Trophoblast cell (in vitro differentiated cells and primary cell): Measurements from ENCODE around the gene TOB1. TPM values are rescaled to one million over a fixed set of nuclear protein-coding genes. Genes with fewer than 3 reads are reported as not detected.

Source experiments
- DNase-seq, 2 donors: peaks; one replicate each; pipeline ENCODE4 v3.0.0-alpha.2; 2016
- H2AFZ ChIP-seq: 2 replicates; pipeline ENCODE4 v1.6.1; 2013; ENCODE audit warnings: low read length, moderate library complexity, mild to moderate bottlenecking; ENCODE audit not compliant: insufficient read depth, poor library complexity
- H2AK5ac ChIP-seq: 2 replicates; pipeline ENCODE4 v1.6.1; 2013; ENCODE audit warnings: mild to moderate bottlenecking, low read length
- H2BK120ac ChIP-seq: 2 replicates; pipeline ENCODE4 v1.6.1; 2013; ENCODE audit warnings: low read length, mild to moderate bottlenecking, moderate library complexity; ENCODE audit not compliant: insufficient read depth, poor library complexity
- H2BK12ac ChIP-seq: 2 replicates; pipeline ENCODE4 v1.6.1; 2013; ENCODE audit warnings: mild to moderate bottlenecking, low read length, moderate library complexity
- H2BK5ac ChIP-seq: 2 replicates; pipeline ENCODE4 v1.6.1; 2013; ENCODE audit warnings: low read length, low read depth, moderate library complexity, mild to moderate bottlenecking; ENCODE audit not compliant: poor library complexity
- H3K14ac ChIP-seq: 2 replicates; pipeline ENCODE4 v1.6.1; 2013; ENCODE audit warnings: mild to moderate bottlenecking, low read length
- H3K18ac ChIP-seq: 2 replicates; pipeline ENCODE4 v1.6.1; 2013; ENCODE audit warnings: mild to moderate bottlenecking, low read length
- H3K23ac ChIP-seq: 2 replicates; pipeline ENCODE4 v1.6.1; 2013; ENCODE audit warnings: low read length
- H3K27ac ChIP-seq: 2 replicates; pipeline ENCODE4 v1.5.1; 2013; ENCODE audit warnings: low read depth, mild to moderate bottlenecking, inconsistent platforms, low read length, moderate library complexity
- H3K27me3 ChIP-seq: 2 replicates; pipeline ENCODE4 v1.6.1; 2013; ENCODE audit warnings: inconsistent platforms, mild to moderate bottlenecking, low read length, moderate library complexity; ENCODE audit not compliant: insufficient read depth
- H3K36me3 ChIP-seq, 2 experiments: 1 replicate in 1 of 2; 2 replicates in 1 of 2; pipeline ENCODE4 v1.6.1; 2013; ENCODE audit warnings: low read length in 2 of 2, mild to moderate bottlenecking in 2 of 2, moderate library complexity in 1 of 2; ENCODE audit not compliant: insufficient read depth in 2 of 2, control insufficient read depth in 1 of 2
- H3K4ac ChIP-seq: 2 replicates; pipeline ENCODE4 v1.6.1; 2013; ENCODE audit warnings: low read depth, mild to moderate bottlenecking, low read length, moderate library complexity
- H3K4me1 ChIP-seq, 2 experiments: 1 replicate in 1 of 2; 2 replicates in 1 of 2; pipeline ENCODE4 v1.6.1; 2013; ENCODE audit warnings: low read length in 2 of 2, mild to moderate bottlenecking in 2 of 2, moderate library complexity in 1 of 2; ENCODE audit not compliant: insufficient read depth in 2 of 2, control insufficient read depth in 1 of 2
- H3K4me2 ChIP-seq: 2 replicates; pipeline ENCODE4 v1.6.1; 2013; ENCODE audit warnings: inconsistent platforms, mild to moderate bottlenecking, low read length, moderate library complexity
- H3K4me3 ChIP-seq: 2 replicates; pipeline ENCODE4 v1.5.1; 2013; ENCODE audit warnings: mild to moderate bottlenecking, low read depth, low read length, inconsistent platforms
- H3K79me1 ChIP-seq: one replicate; pipeline ENCODE4 v1.6.1; 2013; ENCODE audit warnings: low read length
- H3K79me2 ChIP-seq: 2 replicates; pipeline ENCODE4 v1.6.1; 2013; ENCODE audit warnings: low read length, mild to moderate bottlenecking; ENCODE audit not compliant: control insufficient read depth, insufficient read depth, poor library complexity
- H3K9ac ChIP-seq: 2 replicates; pipeline ENCODE4 v1.6.1; 2013; ENCODE audit warnings: mild to moderate bottlenecking, low read length
- H3K9me3 ChIP-seq: 2 replicates; pipeline ENCODE4 v1.6.1; 2013; ENCODE audit warnings: low read depth, mild to moderate bottlenecking, control low read depth, inconsistent platforms, low read length; ENCODE audit not compliant: insufficient read depth
- H4K12ac ChIP-seq: 2 replicates; pipeline ENCODE4 v1.6.1; 2013; ENCODE audit warnings: low read depth, mild to moderate bottlenecking, low read length, moderate library complexity
- H4K8ac ChIP-seq: 2 replicates; pipeline ENCODE4 v1.6.1; 2013; ENCODE audit warnings: low read depth, mild to moderate bottlenecking, low read length, moderate library complexity
- H4K91ac ChIP-seq: one replicate; pipeline ENCODE4 v1.6.1; 2013; ENCODE audit warnings: low read depth, mild to moderate bottlenecking, low read length, moderate library complexity
- WGBS: extraction: QIAGEN DNeasy Blood & Tissue Kit; methylation state at CpG from one replicate; pipeline ENCODE4 v1.1.7; 2013; ENCODE audit warnings: missing lambda C conversion rate; ENCODE audit not compliant: insufficient read length, insufficient coverage; ENCODE audit errors: extremely low coverage; 5-methylcytosine and 5-hydroxymethylcytosine counted together
- polyA plus RNA-seq: library from polyadenylated mRNA; stranded (reverse); fragments of 200-250 nt; gene quantifications from 2 replicates; pipeline ENCODE4 v1.2.3, GENCODE V29; 2013

TOB1 gene, protein sequence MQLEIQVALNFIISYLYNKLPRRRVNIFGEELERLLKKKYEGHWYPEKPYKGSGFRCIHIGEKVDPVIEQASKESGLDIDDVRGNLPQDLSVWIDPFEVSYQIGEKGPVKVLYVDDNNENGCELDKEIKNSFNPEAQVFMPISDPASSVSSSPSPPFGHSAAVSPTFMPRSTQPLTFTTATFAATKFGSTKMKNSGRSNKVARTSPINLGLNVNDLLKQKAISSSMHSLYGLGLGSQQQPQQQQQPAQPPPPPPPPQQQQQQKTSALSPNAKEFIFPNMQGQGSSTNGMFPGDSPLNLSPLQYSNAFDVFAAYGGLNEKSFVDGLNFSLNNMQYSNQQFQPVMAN
- polyA plus RNA-seq: 25.0 and 26.0 TPM in 2 replicates

DNA sequence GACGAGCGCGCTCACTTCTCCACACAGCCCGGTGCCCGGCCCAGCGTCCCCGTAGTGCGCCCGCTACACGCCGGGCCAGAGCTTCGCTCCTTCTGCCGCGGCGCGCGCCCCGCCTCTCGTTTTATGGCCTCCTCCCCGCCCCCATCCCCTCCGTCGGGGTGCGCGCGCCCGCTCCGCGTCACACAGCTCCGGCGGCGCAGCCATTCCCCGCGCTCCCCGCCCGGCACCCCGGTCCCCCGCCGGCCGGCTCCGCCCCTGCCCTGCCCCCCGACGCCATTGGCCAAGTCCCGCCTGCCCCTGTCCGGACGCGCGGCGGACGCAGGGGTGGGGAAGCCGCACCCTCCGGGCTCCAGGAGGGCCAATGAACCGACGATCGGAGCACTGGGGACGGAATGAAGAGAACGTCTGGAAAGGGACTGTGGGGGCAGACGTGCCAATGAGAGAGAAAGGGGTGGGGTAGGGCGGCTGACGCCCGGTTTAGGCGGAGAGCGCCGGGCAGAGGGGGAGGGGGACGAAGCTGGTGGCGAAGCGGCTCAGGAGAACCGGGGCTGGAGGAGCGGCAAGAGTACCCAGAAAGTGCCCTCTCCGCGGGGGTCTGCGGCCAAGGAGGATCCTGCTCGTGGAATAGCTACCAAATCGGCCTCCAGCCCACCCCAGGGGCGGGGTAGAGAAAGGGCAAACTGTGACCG, at the start of gene TOB1:
TSS of gene TOB1 (minus strand) at position 94 of the 689 bp plus-strand sequence. CDS start 2,337 bp downstream, outside the sequence.
- H4K91ac ChIP-seq: peak within 1 kb of the TSS; percentile 93
- peak within 1 kb of the TSS; percentile 75 for H2AK5ac ChIP-seq
- H3K4ac ChIP-seq: peak within 1 kb of the TSS; percentile 93
- H2BK120ac ChIP-seq: peak within 1 kb of the TSS; percentile 80
- H4K12ac ChIP-seq: peak within 1 kb of the TSS; percentile 90
- H3K23ac ChIP-seq: no peak within 1 kb of the TSS
- H3K4me3 ChIP-seq: peak within 1 kb of the TSS; percentile 91
- peak; percentile 58 to 65 for DNase-seq
- H3K36me3 ChIP-seq: peaks cover 4 to 6% of the 10 kb centered on the region in 2 experiments
- H2BK5ac ChIP-seq: peak within 1 kb of the TSS; percentile 92
- H3K27ac ChIP-seq: peak within 1 kb of the TSS; percentile 94
- peak within 1 kb of the TSS; percentile 73 for H2AFZ ChIP-seq
- H2BK12ac ChIP-seq: peak within 1 kb of the TSS; percentile 26
- peak within 1 kb of the TSS; percentile 92 for H3K18ac ChIP-seq
- H3K4me2 ChIP-seq: peak within 1 kb of the TSS; percentile 87
- H3K9ac ChIP-seq: peak within 1 kb of the TSS; percentile 82
- H3K4me1 ChIP-seq: no peaks in the 10 kb centered on the region
- H4K8ac ChIP-seq: peak within 1 kb of the TSS; percentile 90
- no peaks in the 10 kb centered on the region for H3K27me3 ChIP-seq
- H3K14ac ChIP-seq: peak within 1 kb of the TSS; percentile 87
- WGBS: no CpG with 5 or more reads among the region's 75 CpGs
- peaks cover 10% of the 10 kb centered on the region for H3K79me2 ChIP-seq
- H3K79me1 ChIP-seq: peaks cover 17% of the 10 kb centered on the region
- H3K9me3 ChIP-seq: no peaks in the 10 kb centered on the region

DNA sequence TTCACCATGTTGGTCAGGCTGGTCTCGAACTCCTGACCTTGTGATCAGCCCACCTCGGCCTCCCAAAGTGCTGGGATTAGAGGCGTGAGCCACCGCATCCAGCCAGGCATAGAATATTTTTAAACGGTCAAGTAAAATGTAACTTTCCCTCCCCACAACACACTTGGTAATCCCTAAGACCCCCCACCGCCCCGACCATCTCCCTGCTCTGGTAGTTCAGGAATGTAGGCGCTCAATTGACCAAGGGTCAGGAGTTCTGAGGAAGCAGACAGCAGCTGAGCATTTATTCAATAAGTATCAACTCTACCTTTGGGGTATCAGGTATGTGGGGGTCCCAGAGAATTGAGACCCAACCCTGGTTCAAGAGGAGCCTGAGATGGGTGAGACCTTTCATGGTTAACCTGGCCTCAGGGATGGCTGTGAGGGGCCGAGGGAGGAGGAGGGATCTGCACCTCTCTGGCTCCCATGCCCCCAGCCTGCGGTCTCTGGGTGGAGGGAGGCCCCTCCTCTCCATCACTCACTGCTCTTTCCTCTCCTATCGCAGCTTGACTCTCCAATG, 48.4 kb upstream of the TOB1 start:
- no peak overlapping the region for H3K14ac ChIP-seq
- no peaks in the 10 kb centered on the region for H3K79me2 ChIP-seq
- H2AK5ac ChIP-seq: no peak overlapping the region
- H2BK5ac ChIP-seq: no peak overlapping the region
- H3K23ac ChIP-seq: no peak overlapping the region
- H3K36me3 ChIP-seq: no peaks in the 10 kb centered on the region
- no peak for DNase-seq
- no CpG with 5 or more reads among the region's 11 CpGs for WGBS
- H3K4me1 ChIP-seq: peaks cover 11 to 18% of the 10 kb centered on the region in 2 experiments
- H2AFZ ChIP-seq: no peak overlapping the region
- H3K79me1 ChIP-seq: peaks cover 4% of the 10 kb centered on the region
- no peak overlapping the region for H4K91ac ChIP-seq
- no peak overlapping the region for H3K4ac ChIP-seq
- H2BK12ac ChIP-seq: peak overlapping the region; percentile 41
- H3K4me3 ChIP-seq: no peak overlapping the region
- H4K8ac ChIP-seq: no peak overlapping the region
- H2BK120ac ChIP-seq: no peak overlapping the region
- H3K27me3 ChIP-seq: no peaks in the 10 kb centered on the region
- no peak overlapping the region for H3K4me2 ChIP-seq
- H3K18ac ChIP-seq: no peak overlapping the region
- no peak overlapping the region for H3K9ac ChIP-seq
- peaks cover 2% of the 10 kb centered on the region for H3K9me3 ChIP-seq
- no peak overlapping the region for H4K12ac ChIP-seq
- no peak overlapping the region for H3K27ac ChIP-seq

DNA sequence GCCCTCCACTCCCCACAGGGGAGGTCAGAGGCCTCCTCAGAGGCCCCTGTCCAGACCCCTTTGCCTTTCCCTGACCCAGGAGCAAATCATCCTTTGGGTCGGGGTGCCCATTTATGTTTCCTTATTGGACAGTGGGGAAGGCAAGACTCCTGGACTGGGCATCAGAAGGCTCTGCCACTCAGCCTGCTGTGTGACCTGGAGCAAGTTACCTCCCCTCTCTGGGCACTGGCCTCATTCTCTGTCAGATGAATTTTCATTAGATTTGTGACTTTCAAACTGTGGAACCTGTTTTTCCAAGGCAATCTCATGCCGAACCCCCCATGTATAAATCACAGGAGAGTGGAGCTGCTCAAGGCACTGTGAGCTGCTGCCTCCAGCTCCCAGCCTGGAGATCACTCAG, 47.0 kb upstream of the TOB1 start:
- Histone ChIP-seq H2BK120ac (no peak overlapping the region), H3K36me3 (no peaks in the 10 kb centered on the region), H3K14ac (no peak overlapping the region), H3K4me1 (peaks cover 10 to 15% of the 10 kb centered on the region in 2 experiments), H4K91ac (peak overlapping the region; percentile 0), H2BK12ac (no peak overlapping the region), H4K12ac (no peak overlapping the region), H2AK5ac (no peak overlapping the region), H3K4me3 (no peak overlapping the region), H3K9me3 (peaks cover 4% of the 10 kb centered on the region), H3K79me1 (peaks cover under 1% of the 10 kb centered on the region), H3K23ac (no peak overlapping the region), H3K27me3 (no peaks in the 10 kb centered on the region), H3K4ac (no peak overlapping the region), H3K79me2 (no peaks in the 10 kb centered on the region), H3K18ac (no peak overlapping the region), H4K8ac (no peak overlapping the region), H3K27ac (no peak overlapping the region), H2AFZ (no peak overlapping the region), H3K4me2 (no peak overlapping the region), H3K9ac (no peak overlapping the region), H2BK5ac (no peak overlapping the region)
- DNase-seq: no peak
- WGBS: no CpG with 5 or more reads among the region's 2 CpGs

DNA sequence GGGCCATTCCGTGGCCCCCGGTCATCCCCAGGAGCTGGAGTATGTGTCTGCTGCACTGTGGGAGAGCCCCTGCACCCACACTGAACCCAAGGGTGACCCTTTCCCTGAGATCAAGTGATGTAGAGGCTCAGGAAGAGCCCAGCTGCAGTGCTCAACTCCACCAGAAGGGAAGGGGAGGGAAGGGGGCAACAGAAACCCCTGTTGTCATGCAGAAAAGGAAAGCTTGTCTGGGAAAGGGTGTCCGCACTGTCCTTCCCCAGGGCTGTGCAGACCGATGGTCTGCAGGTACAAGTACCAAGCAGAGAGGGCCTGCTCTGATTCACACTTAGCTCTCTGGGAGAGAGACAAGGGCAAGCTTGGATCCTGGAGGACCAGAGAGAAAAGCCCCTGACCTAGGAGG, 45.7 kb upstream of the TOB1 start:
- Histone ChIP-seq H4K8ac (no peak overlapping the region), H3K4ac (no peak overlapping the region), H3K9me3 (peaks cover 4% of the 10 kb centered on the region), H3K14ac (no peak overlapping the region), H4K91ac (no peak overlapping the region), H4K12ac (no peak overlapping the region), H2AFZ (no peak overlapping the region), H3K27ac (no peak overlapping the region), H3K79me2 (no peaks in the 10 kb centered on the region), H2BK12ac (no peak overlapping the region), H3K27me3 (no peaks in the 10 kb centered on the region), H2AK5ac (no peak overlapping the region), H3K4me2 (no peak overlapping the region), H2BK120ac (no peak overlapping the region), H3K9ac (no peak overlapping the region), H3K36me3 (no peaks in the 10 kb centered on the region), H2BK5ac (no peak overlapping the region), H3K4me1 (peaks cover 8 to 13% of the 10 kb centered on the region in 2 experiments), H3K18ac (no peak overlapping the region), H3K23ac (no peak overlapping the region), H3K4me3 (no peak overlapping the region), H3K79me1 (no peaks in the 10 kb centered on the region)
- no peak for DNase-seq
- WGBS: no CpG with 5 or more reads among the region's 4 CpGs
